Measurements from ENCODE around the gene LRP2BP. TPM values are rescaled to one million over a fixed set of nuclear protein-coding genes. Genes with fewer than 3 reads are reported as not detected.
A peak's percentile ranks its signal among the peaks of the same experiment; 100 is the strongest.

LRP2BP gene
- total and polyA plus RNA-seq, 2 of the 4 experiments (the other 2 are of a cell fraction) = 0.10 to 0.18 TPM

DNA sequence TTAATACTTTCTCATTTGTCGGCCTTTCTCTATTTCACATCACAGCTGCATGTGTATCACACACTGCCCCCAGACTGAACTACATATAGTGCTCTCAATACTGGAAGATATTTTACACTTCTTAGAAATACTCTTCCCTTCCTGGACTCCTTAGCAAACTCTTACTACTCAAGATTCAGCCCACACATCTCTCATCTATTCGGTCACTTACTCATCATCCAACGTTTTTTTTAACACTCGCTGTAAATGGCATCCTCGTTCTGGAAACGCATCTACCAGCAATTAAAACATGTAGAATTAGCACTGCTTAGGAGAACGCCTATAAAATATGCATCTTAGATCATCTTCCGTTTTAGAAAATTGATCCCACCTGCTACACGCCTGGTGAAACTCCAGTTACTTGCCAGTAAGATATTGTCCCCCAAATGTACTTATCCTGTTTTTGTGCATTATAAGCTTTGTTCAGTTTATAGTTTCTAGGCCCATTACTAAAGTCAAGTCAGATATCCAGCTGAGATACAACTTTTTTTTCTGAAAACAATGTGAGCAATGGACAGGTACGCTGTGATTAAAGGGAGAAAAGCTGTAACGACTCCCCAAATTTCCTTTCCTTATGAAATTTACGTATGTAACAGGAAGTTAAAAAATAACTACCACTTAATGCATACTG lies 1.0 kb downstream of the LRP2BP start:
- H3K27me3 ChIP-seq (ENCODE audit: control insufficient read depth, insufficient read depth, low read length) = no peaks in the 10 kb centered on the region
- no peak overlapping the region for H4K91ac ChIP-seq (ENCODE audit: insufficient read depth, low read depth, low read length)
- no peak overlapping the region for H2AK5ac ChIP-seq (ENCODE audit: low read depth, low read length)
- no peak overlapping the region for H3K9ac ChIP-seq (ENCODE audit: low read depth, low read length)
- no peak overlapping the region for H3K4ac ChIP-seq (ENCODE audit: low read depth, low read length)
- intact Hi-C loops (cut with micrococcal nuclease) = loop anchor here (1.0 kb wide), 2 partner anchors 71 to 184 kb away; no protein-coding TSS in a partner anchor
- H3K14ac ChIP-seq (replicated peaks; ENCODE audit: low read depth, low read length) = no peak overlapping the region
- H4K5ac ChIP-seq (ENCODE audit: low read depth, low read length) = no peak overlapping the region
- no peak overlapping the region for H3K18ac ChIP-seq (ENCODE audit: low read depth, low read length)
- H2BK15ac ChIP-seq (ENCODE audit: low read depth, low read length) = no peak overlapping the region
- H4K20me1 ChIP-seq (ENCODE audit: insufficient read depth, low read length) = no peaks in the 10 kb centered on the region
- in situ Hi-C loops (cut with MboI; ENCODE audit: low sequenced_read_pairs) = loop anchor here (5.0 kb wide), 1 partner anchor 192 kb away; the partner anchor contains the start of gene CFAP97
- peaks cover 3% of the 10 kb centered on the region; the same call in 1 of the 2 replicates for H3K4me1 ChIP-seq (ENCODE audit: control insufficient read depth, insufficient read depth, low read length)
- no peak overlapping the region for H3K56ac ChIP-seq (ENCODE audit: extremely low read depth, insufficient read depth, low read length)
- peaks cover 4% of the 10 kb centered on the region; the same call in 1 of the 2 replicates for H3K36me3 ChIP-seq (ENCODE audit: control insufficient read depth, insufficient read depth, low read length)
- no peak overlapping the region; the same call in 1 of the 2 replicates for H3K23ac ChIP-seq (ENCODE audit: low read depth, low read length)
- dilution Hi-C loops (cut with HindIII; ENCODE audit: low sequenced_read_pairs, unreplicated experiment) = no loop called here
- H2BK120ac ChIP-seq (ENCODE audit: low read depth, low read length) = no peak overlapping the region
- CTCF ChIA-PET = interaction anchor here (1.0 kb wide), 1 partner anchor 9 kb away, joined by 3 read pairs; no protein-coding TSS in a partner anchor
- peak overlapping the region; percentile 94 for H3K4me2 ChIP-seq (ENCODE audit: low read depth, low read length)
- H3K9me1 ChIP-seq (ENCODE audit: insufficient read depth, low read length) = no peaks in the 10 kb centered on the region
- no TSS peak for BruUV-seq (replicated peaks)
- DNase-seq = no peak
- H2BK20ac ChIP-seq (ENCODE audit: low read depth, low read length) = no peak overlapping the region
- H2BK5ac ChIP-seq (ENCODE audit: low read depth, low read length, poor library complexity, severe bottlenecking) = peak overlapping the region; percentile 80
- H2AFZ ChIP-seq (replicated peaks; ENCODE audit: low read length, poor library complexity) = no peak overlapping the region
- 79% methylated on average over 5 of the region's 12 CpGs; no CpG with 5 or more reads in 1 of the 2 experiments for WGBS, 2 experiments (ENCODE audit: extremely low coverage in 2 of 2, insufficient read length in 1 of 2)
- H3K79me1 ChIP-seq (ENCODE audit: low read depth in 1 of 2, low read length in 2 of 2) = peaks cover 3 to 7% of the 10 kb centered on the region in 2 experiments; a peak in 3 of 4 replicates
- no peak overlapping the region for H3K4me3 ChIP-seq (ENCODE audit: insufficient read depth, low read depth, low read length)
- no peaks in the 10 kb centered on the region for H3K9me3 ChIP-seq (ENCODE audit: control insufficient read depth, insufficient read depth, low read length)
- POLR2A ChIA-PET (ENCODE audit: unreplicated experiment) = interaction anchor here (0.6 kb wide), 1 partner anchor 755 kb away, joined by 3 read pairs; no protein-coding TSS in a partner anchor
- H2AK9ac ChIP-seq (replicated peaks; ENCODE audit: low read depth, low read length, poor library complexity) = no peak overlapping the region
- no peak overlapping the region for H3K27ac ChIP-seq (ENCODE audit: insufficient read depth, low read length)
- ATAC-seq (ENCODE audit: low read depth) = no peak
- H4K8ac ChIP-seq (ENCODE audit: low read depth in 2 of 2, low read length in 2 of 2) = peak overlapping the region in 1 of 2 experiments; percentile 88; a peak in 1 of 4 replicates
- no peak for TF ChIP-seq FOS (IDR thresholded peaks at IDR 0.05; ENCODE audit: low read depth, low read length)
- no peak for TF ChIP-seq RAD21 (IDR thresholded peaks at IDR 0.05; ENCODE audit: low read length)
- no peak for TF ChIP-seq MAFK (IDR thresholded peaks at IDR 0.05; ENCODE audit: low read depth, low read length)
- TF ChIP-seq, protein P1, sequence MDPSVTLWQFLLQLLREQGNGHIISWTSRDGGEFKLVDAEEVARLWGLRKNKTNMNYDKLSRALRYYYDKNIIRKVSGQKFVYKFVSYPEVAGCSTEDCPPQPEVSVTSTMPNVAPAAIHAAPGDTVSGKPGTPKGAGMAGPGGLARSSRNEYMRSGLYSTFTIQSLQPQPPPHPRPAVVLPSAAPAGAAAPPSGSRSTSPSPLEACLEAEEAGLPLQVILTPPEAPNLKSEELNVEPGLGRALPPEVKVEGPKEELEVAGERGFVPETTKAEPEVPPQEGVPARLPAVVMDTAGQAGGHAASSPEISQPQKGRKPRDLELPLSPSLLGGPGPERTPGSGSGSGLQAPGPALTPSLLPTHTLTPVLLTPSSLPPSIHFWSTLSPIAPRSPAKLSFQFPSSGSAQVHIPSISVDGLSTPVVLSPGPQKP (IDR thresholded peaks at IDR 0.05; ENCODE audit: borderline replicate concordance, low read depth, low read length) = no peak
- TF ChIP-seq MXI1 (IDR thresholded peaks at IDR 0.05; ENCODE audit: borderline replicate concordance, low read depth, low read length) = no peak
- TF ChIP-seq BHLHE40 (IDR thresholded peaks at IDR 0.05; ENCODE audit: low read depth, low read length) = no peak
- TF ChIP-seq CHD1 (IDR thresholded peaks at IDR 0.05; ENCODE audit: low read depth, low read length) = no peak
- TF ChIP-seq CEBPB (IDR thresholded peaks at IDR 0.05; ENCODE audit: low read depth, low read length) = no peak
- TF ChIP-seq, protein P2, sequence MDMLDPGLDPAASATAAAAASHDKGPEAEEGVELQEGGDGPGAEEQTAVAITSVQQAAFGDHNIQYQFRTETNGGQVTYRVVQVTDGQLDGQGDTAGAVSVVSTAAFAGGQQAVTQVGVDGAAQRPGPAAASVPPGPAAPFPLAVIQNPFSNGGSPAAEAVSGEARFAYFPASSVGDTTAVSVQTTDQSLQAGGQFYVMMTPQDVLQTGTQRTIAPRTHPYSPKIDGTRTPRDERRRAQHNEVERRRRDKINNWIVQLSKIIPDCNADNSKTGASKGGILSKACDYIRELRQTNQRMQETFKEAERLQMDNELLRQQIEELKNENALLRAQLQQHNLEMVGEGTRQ (IDR thresholded peaks at IDR 0.05; ENCODE audit: low read depth, low read length) = no peak
- TF ChIP-seq RCOR1 (IDR thresholded peaks at IDR 0.05; ENCODE audit: insufficient replicate concordance, low read length) = no peak
- TF ChIP-seq POLR2A (IDR thresholded peaks at IDR 0.05; ENCODE audit: low read depth, low read length) = no peak
- TF ChIP-seq CTCF (conservative IDR thresholded peaks at IDR 0.05; ENCODE audit: low read depth, low read length) = no peak
- no peak for TF ChIP-seq RFX5 (IDR thresholded peaks at IDR 0.05; ENCODE audit: low read depth, low read length)
- TF ChIP-seq SMC3 (IDR thresholded peaks at IDR 0.05; ENCODE audit: low read depth, low read length) = no peak
- TF ChIP-seq NFE2L2 (IDR thresholded peaks at IDR 0.05; ENCODE audit: low read depth, low read length) = no peak

All from IMR-90 (cell line).